AML-193 (cell line): ENCODE data around the gene ITGBL1.

Source experiments
- DNase-seq, 2 experiments: peaks; one replicate each; lab custom pipeline; 2025; lab: John Stamatoyannopoulos, UW

ITGBL1 gene

GRCh38 chr13:101755228-101755887 is 302.9 kb downstream of the ITGBL1 start:
- no peak for DNase-seq

DNA sequence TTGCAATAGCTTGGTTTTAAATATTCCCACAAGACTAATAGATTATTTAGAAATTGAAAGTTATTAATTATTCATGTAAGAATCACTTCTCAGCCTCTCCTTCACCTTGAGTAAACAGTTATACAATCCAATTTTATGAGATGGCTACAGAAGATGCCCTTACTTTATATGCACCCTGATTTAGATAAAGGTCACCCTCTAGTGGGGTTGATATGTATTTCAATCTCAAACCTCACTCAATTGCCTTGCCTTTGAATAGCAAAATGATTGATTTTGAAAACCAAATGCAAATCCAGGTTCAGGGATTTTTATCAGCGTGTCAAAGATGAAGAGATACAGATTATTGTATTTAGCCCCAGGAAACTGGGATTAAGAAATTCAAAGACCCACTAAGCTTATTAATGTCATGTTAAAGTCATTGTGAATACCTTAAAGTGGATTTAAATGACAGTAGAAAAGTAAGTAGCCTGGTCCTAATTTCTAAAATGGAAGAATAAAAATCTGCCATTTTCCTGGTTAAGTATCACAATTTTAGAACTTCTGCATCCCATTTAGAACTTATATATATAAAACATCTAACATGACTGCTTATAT is 305.1 kb downstream of the ITGBL1 start:
- peak; percentile 62 to 73 for DNase-seq

DNA sequence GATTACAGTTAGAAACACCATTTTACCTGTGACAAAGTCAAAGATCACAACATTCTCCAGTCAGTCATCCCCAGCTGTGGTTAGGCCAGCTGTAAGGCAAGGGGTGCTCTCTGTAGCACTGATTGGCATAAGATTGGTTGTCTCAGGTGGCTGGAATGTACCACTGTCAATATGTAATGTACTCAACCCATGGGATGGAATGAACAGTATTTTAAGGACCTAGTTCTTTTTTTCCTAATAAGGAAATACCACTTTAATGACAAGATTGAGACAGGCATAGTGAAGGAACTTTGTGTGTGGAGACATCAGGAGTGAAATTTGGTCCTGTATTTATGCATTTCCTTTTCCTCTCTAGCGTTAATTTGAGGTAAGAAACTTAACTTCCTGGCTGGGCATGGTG is 310.7 kb downstream of the ITGBL1 start:
- no peak for DNase-seq
